Fibroblast of pulmonary artery (primary cell): Measurements from ENCODE around the gene PALLD.

Experiments
- DNase-seq: peaks from one replicate; pipeline ENCODE4 v3.0.0-alpha.2; 2010; ENCODE audit warnings: low read depth
- H3K4me3 ChIP-seq: replicated peaks from 2 replicates; pipeline ENCODE4 v1.5.1; 2011; ENCODE audit warnings: low read depth, mild to moderate bottlenecking, control low read depth, low read length, moderate library complexity
- TF ChIP-seq, protein P1 (sequence below): IDR thresholded peaks from 2 replicates; pipeline ENCODE4 v1.5.1; 2011; ENCODE audit warnings: mild to moderate bottlenecking, control low read depth, low read length, inconsistent platforms; ENCODE audit errors: missing control alignments

Gene PALLD

DNA sequence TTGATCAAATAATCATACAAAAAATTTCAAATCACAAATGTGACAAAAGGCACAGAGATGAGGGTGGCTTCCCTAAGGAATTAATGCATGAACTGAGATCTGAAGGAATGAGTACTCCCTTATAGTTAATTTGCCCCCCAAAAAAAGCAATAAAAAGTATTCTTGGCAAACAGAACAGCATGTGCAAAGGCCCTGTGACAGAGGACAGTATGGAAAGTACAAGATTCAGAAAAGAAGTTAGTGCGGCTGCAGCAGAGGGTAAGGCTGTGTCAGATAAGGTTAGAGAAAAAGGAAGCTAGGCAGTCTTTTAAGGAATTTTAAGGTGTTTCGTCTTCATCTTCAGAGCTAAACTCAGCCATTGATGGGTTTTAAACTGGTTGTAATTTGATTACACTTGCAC lies 23.9 kb upstream of the PALLD start:
- H3K4me3 ChIP-seq = no peak overlapping the region
- TF ChIP-seq, protein P1, sequence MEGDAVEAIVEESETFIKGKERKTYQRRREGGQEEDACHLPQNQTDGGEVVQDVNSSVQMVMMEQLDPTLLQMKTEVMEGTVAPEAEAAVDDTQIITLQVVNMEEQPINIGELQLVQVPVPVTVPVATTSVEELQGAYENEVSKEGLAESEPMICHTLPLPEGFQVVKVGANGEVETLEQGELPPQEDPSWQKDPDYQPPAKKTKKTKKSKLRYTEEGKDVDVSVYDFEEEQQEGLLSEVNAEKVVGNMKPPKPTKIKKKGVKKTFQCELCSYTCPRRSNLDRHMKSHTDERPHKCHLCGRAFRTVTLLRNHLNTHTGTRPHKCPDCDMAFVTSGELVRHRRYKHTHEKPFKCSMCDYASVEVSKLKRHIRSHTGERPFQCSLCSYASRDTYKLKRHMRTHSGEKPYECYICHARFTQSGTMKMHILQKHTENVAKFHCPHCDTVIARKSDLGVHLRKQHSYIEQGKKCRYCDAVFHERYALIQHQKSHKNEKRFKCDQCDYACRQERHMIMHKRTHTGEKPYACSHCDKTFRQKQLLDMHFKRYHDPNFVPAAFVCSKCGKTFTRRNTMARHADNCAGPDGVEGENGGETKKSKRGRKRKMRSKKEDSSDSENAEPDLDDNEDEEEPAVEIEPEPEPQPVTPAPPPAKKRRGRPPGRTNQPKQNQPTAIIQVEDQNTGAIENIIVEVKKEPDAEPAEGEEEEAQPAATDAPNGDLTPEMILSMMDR = no peak
- DNase-seq = no peak

DNA sequence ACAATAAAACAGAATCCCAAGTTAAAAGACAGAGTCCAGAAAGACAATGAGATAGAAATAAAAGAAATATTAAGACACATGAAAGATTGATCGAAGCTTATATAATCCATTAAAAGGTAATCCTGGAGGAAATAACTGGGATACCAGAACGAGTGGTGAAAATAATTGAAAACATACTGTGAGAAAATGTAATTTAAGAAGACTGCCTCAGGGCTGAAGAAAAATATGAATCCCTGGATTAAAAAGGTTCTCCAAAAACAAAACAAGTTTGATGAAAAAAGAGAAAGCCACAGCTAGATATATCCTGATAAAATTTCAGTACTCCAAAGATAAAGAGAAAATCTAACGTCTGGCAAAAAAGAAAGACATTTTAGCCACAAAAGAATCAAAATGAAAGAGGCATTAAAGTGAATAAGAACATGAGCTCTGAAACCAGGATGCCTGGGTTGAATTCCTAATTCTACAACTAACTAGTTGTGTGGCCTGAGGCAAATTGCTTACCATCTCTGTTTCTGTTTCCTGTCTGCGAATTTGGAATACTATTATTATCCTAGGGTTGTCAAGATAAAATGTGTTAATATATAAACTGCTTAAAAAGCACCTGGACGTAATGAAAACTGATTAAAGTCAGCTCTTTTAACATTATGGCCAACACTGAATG lies 22.1 kb upstream of the PALLD start:
- no peak for DNase-seq
- TF ChIP-seq, protein P1 = no peak
- no peak overlapping the region for H3K4me3 ChIP-seq

DNA sequence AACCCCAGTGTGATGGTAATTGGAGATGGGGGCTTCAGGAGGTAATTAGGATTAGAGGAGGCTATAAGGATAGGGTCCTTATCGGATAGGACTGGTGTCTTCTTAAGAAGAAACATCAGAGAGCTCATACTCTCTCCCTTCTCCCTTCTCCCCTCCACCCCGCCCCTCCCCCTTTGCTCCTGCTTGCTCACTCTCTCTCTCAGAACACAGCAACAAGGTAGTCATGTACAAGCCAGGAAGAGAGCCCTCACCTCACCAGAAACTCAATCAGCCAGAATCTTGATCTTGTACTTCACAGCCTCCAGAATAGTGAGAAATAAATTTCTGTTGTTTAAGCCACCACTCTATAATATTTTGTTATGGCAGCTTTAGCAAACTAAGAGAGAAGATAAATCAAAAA lies 21.1 kb upstream of the PALLD start:
- no peak overlapping the region for H3K4me3 ChIP-seq
- DNase-seq = no peak
- TF ChIP-seq, protein P1 = no peak

DNA sequence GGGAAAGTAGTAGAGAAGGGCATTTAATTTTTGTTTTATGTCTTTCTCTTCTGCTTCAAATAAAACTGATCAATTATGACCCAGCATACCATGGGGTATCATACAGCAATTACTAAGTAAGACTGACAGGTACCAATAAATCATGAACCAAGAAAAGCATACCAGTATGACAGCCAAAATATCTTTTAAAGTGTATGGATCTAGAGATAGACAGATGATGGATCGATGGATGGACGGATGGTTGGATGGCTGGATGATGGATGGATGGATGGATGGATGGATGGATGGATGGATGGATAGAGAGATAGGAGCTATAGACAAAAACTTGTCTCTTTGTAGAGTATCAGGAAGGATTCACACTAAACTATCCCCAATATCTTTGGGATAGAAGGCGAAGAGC lies 18.0 kb upstream of the PALLD start:
- no peak for DNase-seq
- H3K4me3 ChIP-seq = no peak overlapping the region
- TF ChIP-seq, protein P1 = no peak

DNA sequence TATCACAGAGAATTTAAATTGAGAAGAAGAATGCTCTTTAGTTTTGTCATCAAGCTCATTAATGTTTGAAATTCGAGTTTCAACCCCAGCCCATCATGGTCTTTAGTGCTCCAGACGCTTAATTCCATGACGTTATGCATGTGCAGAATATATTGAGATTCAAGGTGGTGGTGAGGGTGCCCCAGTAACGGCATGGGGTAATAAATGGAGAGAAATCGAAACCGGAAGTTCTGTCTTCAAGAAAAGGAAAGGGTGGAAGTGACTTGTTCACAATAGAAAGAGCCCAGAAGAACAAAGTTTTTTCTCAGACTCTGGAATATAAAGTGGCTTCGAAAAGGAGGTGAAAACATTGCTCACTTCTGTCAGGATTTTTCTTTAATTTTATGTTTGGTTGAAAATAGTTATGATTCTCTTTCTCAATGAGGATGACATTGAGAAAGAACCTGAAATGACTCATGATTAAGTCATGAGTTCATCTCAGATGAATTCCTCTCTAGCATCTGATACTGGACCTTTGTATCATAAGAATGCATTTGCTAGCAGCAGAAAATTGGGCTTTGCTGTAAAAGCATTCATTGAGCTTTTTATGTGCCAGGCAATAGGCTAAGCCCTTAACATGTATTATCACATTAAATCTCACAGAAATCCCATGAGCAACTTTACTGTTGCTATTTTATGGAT lies 15.8 kb upstream of the PALLD start:
- TF ChIP-seq, protein P1 = no peak
- H3K4me3 ChIP-seq = peak overlapping the region; percentile 69
- DNase-seq = peak; percentile 82

DNA sequence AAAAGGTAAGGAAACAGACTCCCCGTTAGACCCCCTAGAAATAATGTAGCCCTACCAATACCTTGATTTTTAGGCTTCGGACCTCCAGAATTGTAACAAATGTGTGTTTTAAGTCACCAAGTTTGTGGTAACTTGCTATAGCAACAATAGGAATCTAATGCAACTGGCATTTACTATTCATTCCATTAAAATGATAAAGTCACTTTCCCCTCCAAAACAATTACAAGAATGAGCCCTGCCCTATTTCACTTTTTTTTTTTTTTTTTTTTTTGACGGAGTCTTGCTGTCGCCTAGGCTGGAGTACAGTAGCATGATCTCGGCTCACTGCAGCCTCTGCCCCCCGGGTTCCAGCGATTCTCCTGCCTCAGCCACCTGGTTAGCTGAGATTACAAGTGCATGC lies 13.0 kb upstream of the PALLD start:
- DNase-seq = peak; percentile 36
- TF ChIP-seq, protein P1 = no peak
- no peak overlapping the region for H3K4me3 ChIP-seq

DNA sequence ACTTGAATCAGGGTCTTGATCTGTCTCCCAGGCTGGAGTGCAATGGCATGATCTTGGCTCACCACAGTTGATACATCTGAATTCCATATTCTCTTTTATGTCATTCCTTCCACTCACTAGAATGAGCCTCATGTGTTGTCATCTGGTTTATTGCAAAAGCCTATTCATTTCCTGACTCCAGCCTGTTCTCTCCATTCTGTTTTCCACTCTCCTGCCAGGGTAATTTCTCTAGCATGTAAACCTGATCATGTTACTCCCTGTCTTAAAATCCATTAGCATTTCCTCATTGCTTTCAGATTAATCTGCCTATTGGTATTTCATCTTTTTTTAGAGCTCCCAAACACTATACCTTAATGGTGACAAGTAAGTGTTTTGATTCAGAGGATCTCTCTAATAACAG lies 12.2 kb upstream of the PALLD start:
- no peak overlapping the region for H3K4me3 ChIP-seq
- TF ChIP-seq, protein P1 = no peak
- peak; percentile 79 for DNase-seq
